WERI-Rb-1 (cell line): ENCODE results near the gene RAB36.

Experiments used
- DNase-seq: peaks from one replicate; pipeline ENCODE4 v3.0.0-alpha.2; 2020
- H3K27ac ChIP-seq: fragments of 250-450 bp; sonication (Bioruptor Pico); 2 replicates; pipeline ENCODE4 v1.5.1; 2020; ENCODE audit warnings: mild to moderate bottlenecking, moderate library complexity
- H3K27me3 ChIP-seq: fragments of 250-450 bp; sonication (Bioruptor Pico); 2 replicates; pipeline ENCODE4 v1.5.1; 2021; ENCODE audit warnings: mild to moderate bottlenecking, low read depth, moderate library complexity; ENCODE audit not compliant: insufficient read depth, severe bottlenecking
- H3K36me3 ChIP-seq: fragments of 250-450 bp; sonication (Bioruptor Pico); 2 replicates; pipeline ENCODE4 v1.5.1; 2020; ENCODE audit warnings: mild to moderate bottlenecking, moderate library complexity
- H3K4me3 ChIP-seq: 2 replicates; pipeline ENCODE4 v1.5.1; 2011; ENCODE audit warnings: low read depth, mild to moderate bottlenecking, control low read depth, low read length
- H3K9me3 ChIP-seq: fragments of 250-450 bp; sonication (Bioruptor Pico); 2 replicates; pipeline ENCODE4 v1.5.1; 2021; ENCODE audit warnings: mild to moderate bottlenecking, moderate library complexity; ENCODE audit not compliant: severe bottlenecking
- CTCF ChIP-seq: IDR thresholded peaks from 2 replicates; pipeline ENCODE4 v1.5.1; 2011; ENCODE audit warnings: low read depth, mild to moderate bottlenecking, control low read depth, inconsistent platforms, low read length

Gene RAB36

GRCh38 chr22:23125512-23126103 lies 19.7 kb upstream of the RAB36 start:
- Histone ChIP-seq H3K27ac (no peak overlapping the region), H3K9me3 (no peaks in the 10 kb centered on the region), H3K4me3 (no peak overlapping the region), H3K36me3 (peaks cover 5% of the 10 kb centered on the region; the same call in 1 of the 2 replicates), H3K27me3 (no peaks in the 10 kb centered on the region)
- no peak for DNase-seq
- no peak for TF ChIP-seq CTCF

GRCh38 chr22:23126165-23127054 lies 18.9 kb upstream of the RAB36 start:
- no peak for DNase-seq
- Histone ChIP-seq H3K4me3 (no peak overlapping the region), H3K36me3 (peaks cover 5% of the 10 kb centered on the region; the same call in 1 of the 2 replicates), H3K27me3 (no peaks in the 10 kb centered on the region), H3K27ac (no peak overlapping the region), H3K9me3 (no peaks in the 10 kb centered on the region)
- no peak for TF ChIP-seq CTCF

GRCh38 chr22:23127055-23127756 lies 18.1 kb upstream of the RAB36 start:
- Histone ChIP-seq H3K27me3 (no peaks in the 10 kb centered on the region), H3K27ac (no peak overlapping the region; the same call in 1 of the 2 replicates), H3K4me3 (no peak overlapping the region), H3K9me3 (no peaks in the 10 kb centered on the region), H3K36me3 (peaks cover 5% of the 10 kb centered on the region; the same call in 1 of the 2 replicates)
- no peak for TF ChIP-seq CTCF
- DNase-seq, result no peak

- no peak for TF ChIP-seq CTCF
- Histone ChIP-seq H3K4me3 (no peak overlapping the region), H3K36me3 (peaks cover 5% of the 10 kb centered on the region; the same call in 1 of the 2 replicates), H3K9me3 (no peaks in the 10 kb centered on the region), H3K27me3 (no peaks in the 10 kb centered on the region), H3K27ac (no peak overlapping the region; the same call in 1 of the 2 replicates)
- no peak for DNase-seq
Observed at GRCh38 chr22:23127788-23128187, 17.5 kb upstream of the RAB36 start.

- Histone ChIP-seq H3K9me3 (no peaks in the 10 kb centered on the region), H3K4me3 (no peak overlapping the region), H3K27ac (no peak overlapping the region; the same call in 1 of the 2 replicates), H3K27me3 (no peaks in the 10 kb centered on the region), H3K36me3 (no peaks in the 10 kb centered on the region)
- DNase-seq, result peak; percentile 91
- TF ChIP-seq CTCF, result peak; percentile 82
Observed at GRCh38 chr22:23128269-23129108, 16.8 kb upstream of the RAB36 start.
